WTC11 (cell line): ENCODE results near the gene HMGXB4.

Experiments
- ATF2 ChIP-seq: sonication (generic); formaldehyde crosslinking; IDR thresholded peaks from 2 replicates; pipeline ENCODE4 v1.8.1; 2022; ENCODE audit warnings: low read depth, missing genetic modification reagents, borderline replicate concordance
- CBFB ChIP-seq: sonication (generic); formaldehyde crosslinking; IDR thresholded peaks from 2 replicates; pipeline ENCODE4 v1.8.1; 2022; ENCODE audit warnings: mild to moderate bottlenecking, low read depth, missing genetic modification reagents
- CREB1 ChIP-seq: sonication (generic); formaldehyde crosslinking; IDR thresholded peaks from 2 replicates; pipeline ENCODE4 v1.8.0; 2023; ENCODE audit warnings: mild to moderate bottlenecking, missing genetic modification reagents
- CTCF ChIP-seq: fragments of 200-600 bp; IDR thresholded peaks from 2 replicates; pipeline ENCODE4 v1.8.0; 2022; ENCODE audit warnings: antibody characterized with exemption
- ESRRA ChIP-seq: sonication (generic); formaldehyde crosslinking; IDR thresholded peaks from 2 replicates; pipeline ENCODE4 v1.8.1; 2022; ENCODE audit warnings: mild to moderate bottlenecking, missing genetic modification reagents, borderline replicate concordance
- JUN ChIP-seq: sonication (generic); formaldehyde crosslinking; IDR thresholded peaks from 2 replicates; pipeline ENCODE4 v1.8.0; 2023; ENCODE audit warnings: mild to moderate bottlenecking, missing genetic modification reagents
- NR2C2 ChIP-seq: sonication (generic); formaldehyde crosslinking; IDR thresholded peaks from 2 replicates; pipeline ENCODE4 v1.8.0; 2022; ENCODE audit warnings: mild to moderate bottlenecking, missing genetic modification reagents
- TCF7 ChIP-seq: sonication (generic); formaldehyde crosslinking; IDR thresholded peaks from 2 replicates; pipeline ENCODE4 v1.8.0; 2022; ENCODE audit warnings: mild to moderate bottlenecking, low read depth, missing genetic modification reagents, moderate library complexity
- USF2 ChIP-seq: sonication (generic); formaldehyde crosslinking; IDR thresholded peaks from 2 replicates; pipeline ENCODE4 v1.8.1; 2023; ENCODE audit warnings: mild to moderate bottlenecking, missing genetic modification reagents, moderate library complexity
- ZBTB21 ChIP-seq: sonication (generic); formaldehyde crosslinking; IDR thresholded peaks from 2 replicates; pipeline ENCODE4 v1.8.1; 2023; ENCODE audit warnings: mild to moderate bottlenecking, missing genetic modification reagents, borderline replicate concordance
- ZNF232 ChIP-seq: sonication (generic); formaldehyde crosslinking; IDR thresholded peaks from 2 replicates; pipeline ENCODE4 v1.8.0; 2022; ENCODE audit warnings: mild to moderate bottlenecking, missing genetic modification reagents
- ZNF263 ChIP-seq: sonication (generic); formaldehyde crosslinking; IDR thresholded peaks from 2 replicates; pipeline ENCODE4 v1.8.1; 2022; ENCODE audit warnings: low read depth, mild to moderate bottlenecking, moderate library complexity, missing genetic modification reagents

GRCh38 chr22:35208003-35208402 lies 49.3 kb upstream of the HMGXB4 start:
- TF ChIP-seq CTCF, result no peak
- no peak for TF ChIP-seq JUN (CRISPR knock-in tag)
- TF ChIP-seq TCF7 (CRISPR knock-in tag), result no peak
- TF ChIP-seq ZNF232 (CRISPR knock-in tag), result no peak
- TF ChIP-seq USF2 (CRISPR knock-in tag), result no peak
- no peak for TF ChIP-seq CBFB (CRISPR knock-in tag)
- no peak for TF ChIP-seq ZNF263
- no peak for TF ChIP-seq CREB1 (CRISPR knock-in tag)
- TF ChIP-seq ZBTB21 (CRISPR knock-in tag), result no peak
- no peak for TF ChIP-seq NR2C2 (CRISPR knock-in tag)
- TF ChIP-seq ESRRA (CRISPR knock-in tag), result no peak
- TF ChIP-seq ATF2, result no peak
